HG02798 (cell line): ENCODE measurements around the gene APBB1IP.
"Not testable (repeated sequence)": the region's sequence is repeated elsewhere in the genome, so short reads cannot be mapped to it uniquely, and the experiment has no call there.

Experiments
- ATAC-seq: cut with Tn5 transposase; IDR thresholded peaks from one replicate; pipeline ENCODE4 v1.9.1; 2021; ENCODE audit warnings: mild to moderate bottlenecking; ENCODE audit not compliant: unreplicated experiment, poor library complexity

Gene APBB1IP

GRCh38 chr10:26502986-26503385, 64.8 kb downstream of the APBB1IP start:
- ATAC-seq, result no peak

- no peak for ATAC-seq
Measured at GRCh38 chr10:26503911-26504310, 65.8 kb downstream of the APBB1IP start.

GRCh38 chr10:26504429-26504828, 66.3 kb downstream of the APBB1IP start:
- not testable (repeated sequence) for ATAC-seq

GRCh38 chr10:26505491-26505890, 67.3 kb downstream of the APBB1IP start:
- no peak for ATAC-seq

- no peak for ATAC-seq
Measured at GRCh38 chr10:26506736-26507135, 68.6 kb downstream of the APBB1IP start.

- no peak for ATAC-seq
Measured at GRCh38 chr10:26507441-26507840, 69.3 kb downstream of the APBB1IP start.

GRCh38 chr10:26508016-26508415, 69.9 kb downstream of the APBB1IP start:
- ATAC-seq, result no peak

GRCh38 chr10:26509307-26509706, 71.2 kb downstream of the APBB1IP start:
- no peak for ATAC-seq

GRCh38 chr10:26513101-26513500, 75.0 kb downstream of the APBB1IP start:
- ATAC-seq, result no peak

GRCh38 chr10:26516540-26517101, 78.5 kb downstream of the APBB1IP start:
- ATAC-seq, result no peak

- ATAC-seq, result no peak
Measured at GRCh38 chr10:26517141-26517867, 79.2 kb downstream of the APBB1IP start.

- no peak for ATAC-seq
Measured at GRCh38 chr10:26519803-26520202, 81.7 kb downstream of the APBB1IP start.

- no peak for ATAC-seq
Measured at GRCh38 chr10:26520575-26520974, 82.4 kb downstream of the APBB1IP start.

- ATAC-seq, result no peak
Measured at GRCh38 chr10:26524161-26524896, 86.2 kb downstream of the APBB1IP start.

GRCh38 chr10:26525586-26525985, 87.4 kb downstream of the APBB1IP start:
- ATAC-seq, result no peak

GRCh38 chr10:26527018-26527417, 88.9 kb downstream of the APBB1IP start:
- no peak for ATAC-seq

GRCh38 chr10:26528048-26528447, 89.9 kb downstream of the APBB1IP start:
- ATAC-seq, result no peak

GRCh38 chr10:26528715-26529393, 90.7 kb downstream of the APBB1IP start:
- peak; percentile 76 for ATAC-seq

- no peak for ATAC-seq
Measured at GRCh38 chr10:26534384-26534783, 96.2 kb downstream of the APBB1IP start.

GRCh38 chr10:26540601-26541000, 102.5 kb downstream of the APBB1IP start:
- peak; percentile 47 for ATAC-seq
